IPS-18c (cell line): ENCODE data around the gene MYL12B.
A peak's percentile ranks its signal among the peaks of the same experiment; 100 is the strongest.
"Not testable (repeated sequence)": the region's sequence is repeated elsewhere in the genome, so short reads cannot be mapped to it uniquely, and the experiment has no call there.

ENCODE experiments used
- H3K4me3 ChIP-seq: 2 replicates; pipeline ENCODE4 v1.7.0; 2013; ENCODE audit warnings: low read depth, mild to moderate bottlenecking, low read length, moderate library complexity; ENCODE audit not compliant: insufficient read depth
- H3K9me3 ChIP-seq: one replicate; pipeline ENCODE4 v1.6.1; 2013; ENCODE audit warnings: mild to moderate bottlenecking, low read length, moderate library complexity; ENCODE audit not compliant: control insufficient read depth, insufficient read depth

The MYL12B gene

GRCh38 chr18:3273042-3273441, 11.1 kb downstream of the MYL12B start:
- Histone ChIP-seq H3K4me3 (no peak overlapping the region), H3K9me3 (no peaks in the 10 kb centered on the region)

DNA sequence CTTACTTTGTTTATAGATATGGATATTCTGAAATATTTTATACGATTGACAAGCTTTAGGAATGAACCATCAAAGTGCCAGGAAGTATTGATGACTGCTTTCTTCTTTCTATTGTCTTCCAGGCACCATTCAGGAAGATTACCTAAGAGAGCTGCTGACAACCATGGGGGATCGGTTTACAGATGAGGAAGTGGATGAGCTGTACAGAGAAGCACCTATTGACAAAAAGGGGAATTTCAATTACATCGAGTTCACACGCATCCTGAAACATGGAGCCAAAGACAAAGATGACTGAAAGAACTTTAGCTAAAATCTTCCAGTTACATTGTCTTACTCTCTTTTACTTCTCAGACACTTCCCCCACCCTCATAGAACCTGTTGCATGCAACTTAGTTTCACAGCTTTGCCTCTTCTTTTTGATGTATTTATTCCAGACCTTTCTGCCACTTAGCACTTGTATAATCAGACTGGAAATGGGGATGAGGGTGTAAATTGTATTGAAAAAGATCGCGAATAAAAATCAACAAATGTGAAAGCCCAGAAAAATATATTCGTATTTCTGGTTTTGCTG, 15.8 kb downstream of the MYL12B start:
- H3K9me3 ChIP-seq, H3K4me3 ChIP-seq: not testable (repeated sequence)

DNA sequence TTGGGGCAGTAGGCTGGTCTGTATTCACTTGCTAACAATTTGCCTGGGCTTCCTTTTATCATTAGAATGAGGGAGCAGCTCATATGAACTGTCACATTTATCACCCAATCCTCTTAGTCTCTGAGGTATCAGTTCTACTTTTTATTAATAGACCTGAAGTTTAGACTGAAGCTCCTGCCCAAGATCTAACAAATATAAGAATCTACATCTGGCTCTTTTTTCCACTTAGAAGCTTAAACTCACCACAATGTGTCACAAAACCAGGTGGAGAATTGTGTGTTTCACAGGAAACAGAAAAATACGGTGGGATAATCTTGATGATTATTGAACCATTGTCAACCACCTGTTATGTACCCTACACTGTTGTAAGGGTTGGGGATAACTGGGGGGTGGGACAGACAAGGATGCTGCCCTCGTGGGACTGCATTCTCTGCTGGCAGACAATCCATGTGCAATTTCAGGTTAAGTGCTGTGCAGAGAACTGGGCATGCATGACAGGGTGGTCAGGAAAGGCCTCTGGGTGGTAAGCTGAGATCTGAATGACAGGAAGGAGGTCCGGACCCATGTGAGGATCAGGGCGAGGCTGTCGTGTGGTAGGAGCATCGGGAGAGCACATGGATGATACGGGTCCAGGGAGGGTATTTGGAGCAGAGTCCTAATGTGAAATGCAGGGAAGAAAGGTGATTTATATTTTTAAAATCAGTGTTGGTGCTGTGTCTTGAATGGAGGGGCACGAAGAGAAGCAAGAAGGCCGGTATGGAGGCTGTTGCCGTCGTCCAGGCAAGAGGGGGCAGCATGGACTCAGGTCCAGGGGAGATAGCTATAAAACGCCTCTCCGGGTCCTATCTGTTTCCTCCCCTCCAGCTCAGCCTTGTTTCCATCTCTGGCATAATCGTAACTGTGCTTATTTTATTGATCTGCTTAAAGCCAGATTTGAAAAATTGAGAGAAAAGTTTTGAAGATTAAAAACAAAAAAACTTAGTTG, 17.6 kb downstream of the MYL12B start:
- no peaks in the 10 kb centered on the region for H3K9me3 ChIP-seq
- no peak overlapping the region for H3K4me3 ChIP-seq

DNA sequence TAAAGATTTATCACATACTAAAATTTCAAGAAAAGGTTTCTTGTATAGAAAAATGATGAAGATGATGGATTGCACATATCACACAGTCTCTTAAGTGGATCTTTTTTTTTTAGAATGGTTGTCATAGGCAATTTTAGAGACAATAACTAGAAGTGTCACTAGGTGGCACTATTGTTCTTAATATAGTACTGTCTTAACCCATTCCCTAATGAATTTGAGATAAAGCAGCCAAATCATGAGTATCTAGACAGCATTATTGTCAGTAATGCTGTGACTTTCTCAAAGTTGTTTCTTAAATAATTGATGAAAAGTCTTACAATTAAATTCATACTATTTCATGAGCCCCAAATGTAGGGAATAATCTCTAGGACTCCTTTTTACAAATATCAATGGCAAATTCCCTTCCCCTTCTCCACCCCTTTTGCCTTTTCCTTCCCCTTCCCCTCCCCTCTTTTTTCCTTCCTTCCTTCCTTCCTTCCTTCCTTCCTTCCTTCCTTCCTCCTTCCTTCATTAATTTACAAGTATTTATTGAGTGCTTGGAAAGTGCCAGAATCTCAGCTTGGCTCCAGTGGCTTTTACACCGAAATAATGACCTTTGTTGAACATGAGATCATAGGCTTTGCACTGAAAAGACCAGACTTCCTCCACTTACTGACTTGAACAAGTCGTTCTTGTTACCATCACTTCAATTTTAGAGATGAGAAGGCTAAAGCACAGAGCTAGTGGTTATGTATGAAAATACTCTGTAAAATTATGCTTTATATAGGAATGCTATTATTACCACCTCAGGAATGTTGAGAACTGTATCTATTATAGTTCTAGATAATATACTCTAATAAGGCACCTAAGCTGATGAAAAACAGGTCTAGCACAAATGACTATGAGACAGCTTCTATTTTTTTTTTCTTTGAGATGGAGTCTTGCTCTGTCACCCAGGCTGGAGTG, 19.8 kb downstream of the MYL12B start:
- Histone ChIP-seq H3K9me3 (no peaks in the 10 kb centered on the region), H3K4me3 (no peak overlapping the region)

- no peak overlapping the region for H3K4me3 ChIP-seq
- no peaks in the 10 kb centered on the region for H3K9me3 ChIP-seq
These were observed 21.4 kb downstream of the MYL12B start for GRCh38 chr18:3283253-3283863.

GRCh38 chr18:3283908-3284307, 22.0 kb downstream of the MYL12B start:
- Histone ChIP-seq H3K4me3 (no peak overlapping the region), H3K9me3 (no peaks in the 10 kb centered on the region)

GRCh38 chr18:3284501-3284900, 22.6 kb downstream of the MYL12B start:
- Histone ChIP-seq H3K9me3 (no peaks in the 10 kb centered on the region), H3K4me3 (no peak overlapping the region)

DNA sequence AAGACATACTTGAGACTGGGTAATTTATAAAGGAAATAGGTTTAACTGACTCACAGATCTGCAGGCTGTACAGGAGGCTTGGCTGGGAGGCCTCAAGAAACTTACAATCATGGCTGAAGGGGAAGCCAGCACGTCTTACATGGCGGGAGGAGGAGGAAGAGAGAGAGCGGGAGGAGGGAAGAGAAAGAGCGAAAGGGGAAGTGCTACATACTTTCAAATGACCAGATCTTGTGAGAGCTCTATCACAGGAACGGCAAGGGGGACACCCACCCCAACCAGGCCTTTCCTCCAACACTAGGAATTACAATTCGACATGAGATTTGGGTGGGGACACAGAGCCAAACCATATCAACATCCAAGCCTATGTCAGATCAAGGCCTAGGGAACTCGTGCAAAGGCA, 24.2 kb downstream of the MYL12B start:
- no peaks in the 10 kb centered on the region for H3K9me3 ChIP-seq

GRCh38 chr18:3293196-3293951, 31.4 kb downstream of the MYL12B start:
- Histone ChIP-seq H3K9me3 (no peaks in the 10 kb centered on the region), H3K4me3 (no peak overlapping the region)

More for the DNA sequence above, 24.2 kb downstream of the MYL12B start:
- H3K4me3 ChIP-seq: no peak overlapping the region

DNA sequence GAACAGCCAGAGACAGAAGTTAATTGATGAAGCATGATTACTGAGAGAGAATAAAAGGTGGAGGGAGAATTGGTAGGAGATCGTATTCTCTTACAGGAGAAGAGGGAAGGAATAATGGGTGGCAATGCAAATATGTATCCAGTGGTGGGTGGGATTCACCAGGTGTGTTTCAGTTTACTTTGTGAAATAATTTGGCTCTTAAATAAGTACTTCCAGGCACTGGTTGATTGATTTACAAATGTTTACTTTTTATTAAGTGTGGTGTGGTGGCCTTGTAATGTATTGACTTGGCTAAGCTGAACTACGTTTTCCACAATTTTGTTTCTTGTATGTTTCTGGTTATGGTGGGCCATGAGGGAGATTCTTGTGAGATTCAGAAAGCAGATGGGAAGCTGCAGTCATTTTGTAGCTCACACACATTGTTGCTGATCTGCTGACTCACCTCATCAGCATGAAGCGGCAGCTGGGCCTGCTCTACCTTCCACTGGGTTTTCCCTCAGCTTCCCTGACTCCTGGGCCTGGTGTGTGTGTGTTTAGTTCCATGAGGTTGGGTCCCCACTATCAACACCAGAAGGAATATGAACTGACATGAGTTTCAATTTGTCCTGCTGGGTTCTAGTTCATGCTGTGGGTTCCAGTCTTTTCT, 32.6 kb downstream of the MYL12B start:
- Histone ChIP-seq H3K9me3 (no peaks in the 10 kb centered on the region), H3K4me3 (no peak overlapping the region)

DNA sequence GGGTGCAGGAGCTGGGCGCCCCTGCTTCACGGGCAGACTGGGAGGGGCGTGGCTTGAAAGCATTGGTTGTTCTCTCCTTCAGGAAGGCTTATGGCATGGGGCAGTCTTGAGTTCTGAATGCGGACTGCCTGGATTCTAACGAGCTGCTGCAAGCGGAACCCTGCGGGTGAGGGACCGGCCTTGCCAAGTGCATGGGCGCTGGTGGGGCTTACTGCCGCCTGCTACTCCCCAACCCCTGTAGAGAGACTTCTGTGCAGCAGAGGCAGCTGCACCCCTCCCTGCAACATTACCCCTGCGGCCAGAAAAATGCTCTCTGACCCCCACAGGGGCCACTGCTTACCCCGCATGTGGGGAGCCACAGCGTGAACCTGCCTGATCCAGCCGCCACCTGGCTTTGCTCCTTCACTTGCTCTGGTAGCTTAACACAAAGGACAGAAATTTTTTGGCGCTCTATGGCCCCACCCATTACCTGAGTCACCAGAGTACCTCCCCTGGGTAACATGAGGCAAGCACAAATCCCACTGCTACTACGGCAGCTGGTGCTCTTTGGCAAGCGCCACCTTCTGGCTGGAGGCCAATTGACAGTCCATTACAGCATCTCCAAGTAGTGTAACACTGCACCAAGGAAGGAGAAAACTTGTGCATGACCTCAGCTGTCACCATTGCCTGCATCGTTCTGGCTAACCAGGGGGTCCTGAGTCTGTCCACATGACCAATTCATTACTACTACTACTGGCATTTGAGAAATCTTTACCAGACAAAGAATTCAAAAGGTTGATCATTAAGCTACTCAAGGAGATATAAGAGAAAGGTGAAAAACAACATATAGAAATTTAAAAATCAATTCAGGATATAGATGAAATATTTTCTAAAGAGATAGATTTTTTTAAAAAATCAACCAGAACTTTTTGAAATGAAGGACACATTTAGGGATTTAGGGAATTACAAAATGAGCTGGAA, 35.4 kb downstream of the MYL12B start:
- Histone ChIP-seq H3K4me3 (peak overlapping the region; percentile 81), H3K9me3 (no peaks in the 10 kb centered on the region)

DNA sequence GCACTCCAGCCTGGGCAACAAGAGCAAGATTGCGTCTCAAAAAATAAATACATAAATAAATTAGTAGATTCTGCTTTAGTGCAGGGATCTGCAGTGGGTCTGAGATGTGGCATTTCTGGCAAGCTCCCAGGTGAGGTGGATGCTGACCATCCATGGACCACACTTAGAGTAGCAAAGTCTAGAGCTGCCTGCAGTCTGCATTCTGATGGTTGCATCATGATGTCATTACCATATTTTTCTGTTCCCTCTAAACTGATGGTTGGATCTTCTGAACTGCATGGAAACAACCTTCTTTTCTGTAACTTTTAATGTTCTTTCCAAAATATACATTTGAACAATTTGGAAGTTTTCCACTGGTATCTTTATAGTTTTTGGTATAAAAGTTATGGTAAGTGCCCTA, 42.9 kb downstream of the MYL12B start:
- no peaks in the 10 kb centered on the region for H3K9me3 ChIP-seq
- H3K4me3 ChIP-seq: no peak overlapping the region

DNA sequence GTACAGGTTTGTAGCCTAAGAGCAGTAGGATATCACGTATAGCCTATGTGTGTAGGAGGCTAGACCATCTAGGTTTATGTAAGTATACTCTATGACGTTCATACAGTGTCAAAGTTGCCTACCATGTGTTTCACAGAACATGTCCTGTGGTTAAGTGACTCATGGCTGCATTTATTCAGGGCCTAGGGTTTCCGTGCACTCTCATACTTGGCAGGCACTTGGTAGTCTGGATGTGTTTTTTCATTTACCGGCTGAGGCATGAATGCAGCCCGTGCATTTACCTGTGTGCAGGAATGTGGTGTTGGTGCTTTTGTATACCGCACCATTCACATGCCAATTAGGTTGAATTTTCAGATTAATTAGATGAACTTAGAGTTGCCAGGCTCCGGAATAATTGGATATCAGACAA, 43.4 kb downstream of the MYL12B start:
- no peaks in the 10 kb centered on the region for H3K9me3 ChIP-seq
- H3K4me3 ChIP-seq: no peak overlapping the region

GRCh38 chr18:3305933-3306332, 44.0 kb downstream of the MYL12B start:
- H3K9me3 ChIP-seq: no peaks in the 10 kb centered on the region
- H3K4me3 ChIP-seq: no peak overlapping the region

DNA sequence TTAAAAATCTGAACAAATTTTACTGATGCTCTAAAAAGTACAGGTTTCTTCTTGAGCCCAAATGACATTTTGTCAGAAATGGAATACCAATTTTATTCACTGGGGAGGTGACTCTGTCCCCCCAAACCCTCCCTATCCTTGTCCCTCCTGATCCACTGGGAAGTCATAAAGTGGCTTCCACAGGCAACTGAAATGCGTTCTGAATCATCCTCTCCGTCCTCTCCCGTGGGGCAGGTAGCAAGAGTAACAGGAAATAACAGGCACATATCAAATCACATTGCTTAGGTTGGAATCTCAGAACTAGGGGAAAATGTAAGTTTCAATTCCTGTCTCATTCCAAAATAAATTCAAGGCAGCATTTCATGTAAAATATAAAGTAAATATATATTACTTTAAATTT, 44.5 kb downstream of the MYL12B start:
- no peaks in the 10 kb centered on the region for H3K9me3 ChIP-seq
- no peak overlapping the region for H3K4me3 ChIP-seq
